ENCODE data around the gene BFAR. TPM values are rescaled to one million over a fixed set of nuclear protein-coding genes. Genes with fewer than 3 reads are reported as not detected.

BFAR gene
- total and polyA plus RNA-seq, 9 of the 15 experiments (the other 6 are each of a cell fraction or from before 2014, with no cell fraction given), result 45.0 to 82.6 (median 60.4) TPM

DNA sequence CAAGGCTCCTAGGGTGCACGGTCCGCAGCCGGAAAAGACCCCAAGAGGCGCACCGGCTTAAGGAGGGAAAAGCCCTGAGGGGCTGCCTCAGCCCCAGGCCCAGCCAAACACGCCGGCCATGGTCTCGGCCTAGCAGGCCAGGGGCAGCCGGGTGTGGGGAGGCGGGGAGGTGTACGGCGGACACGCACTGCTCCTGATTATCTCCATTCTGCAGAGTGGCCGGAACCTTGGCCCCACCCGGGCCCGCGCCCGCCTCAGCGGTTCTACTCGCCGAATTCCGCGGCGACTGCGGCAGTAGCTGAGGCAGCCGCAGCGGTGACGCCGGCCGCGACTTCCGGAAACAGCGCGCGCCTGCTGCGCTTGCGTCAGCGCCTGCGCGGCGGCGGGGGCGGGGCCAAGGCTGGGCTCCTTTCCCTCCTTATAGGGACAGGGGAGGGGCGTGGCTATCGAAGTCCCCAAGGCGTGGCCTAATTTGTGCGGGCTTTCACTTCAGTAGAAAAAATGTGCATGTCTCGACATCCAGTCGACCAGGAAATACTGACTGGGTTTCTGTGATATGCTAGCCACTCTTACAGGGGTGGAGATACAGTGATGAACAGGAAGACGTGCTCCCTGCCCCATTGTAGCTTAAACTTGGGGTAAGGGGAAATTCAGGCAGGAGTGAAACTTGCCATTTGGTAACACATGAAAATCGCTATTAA lies 2.7 kb upstream of the BFAR start, which contains the start of gene PARN (continued):
- TF ChIP-seq, protein P1, sequence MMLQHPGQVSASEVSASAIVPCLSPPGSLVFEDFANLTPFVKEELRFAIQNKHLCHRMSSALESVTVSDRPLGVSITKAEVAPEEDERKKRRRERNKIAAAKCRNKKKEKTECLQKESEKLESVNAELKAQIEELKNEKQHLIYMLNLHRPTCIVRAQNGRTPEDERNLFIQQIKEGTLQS (IDR thresholded peaks at IDR 0.05), result peak; percentile 13; the same call in 1 of the 2 replicates
- TF ChIP-seq, protein P1 (CRISPR knock-in tag; conservative IDR thresholded peaks at IDR 0.05), result peak; percentile 48; the same call in 1 of the 2 replicates
- TF ChIP-seq PYGO2 (tag; IDR thresholded peaks at IDR 0.05) (no peak), SMC3 (conservative IDR thresholded peaks at IDR 0.05; ENCODE audit: insufficient read depth, low read depth, low read length) (no peak; the same call in 1 of the 2 replicates), ZC3H8 (IDR thresholded peaks at IDR 0.05) (no peak), CBFA2T3 (IDR thresholded peaks at IDR 0.05) (peak; percentile 39), POLR2B (IDR thresholded peaks at IDR 0.05; ENCODE audit: low read depth, partially characterized antibody) (peak; percentile 80), CCNT2 (IDR thresholded peaks at IDR 0.05; ENCODE audit: borderline replicate concordance, extremely low read depth, insufficient read length, low read depth, low read length) (peak; percentile 84), ZBTB1 (CRISPR knock-in tag; IDR thresholded peaks at IDR 0.05; ENCODE audit: borderline replicate concordance, low read depth) (peak; percentile 100), ZNF384 (IDR thresholded peaks at IDR 0.05; ENCODE audit: low read depth, low read length) (peak; percentile 91), NFRKB (IDR thresholded peaks at IDR 0.05; ENCODE audit: low read depth) (no peak; the same call in 1 of the 2 replicates), TCF3 (CRISPR knock-in tag; IDR thresholded peaks at IDR 0.05) (peak; percentile 64)
- TF ChIP-seq, protein P2, sequence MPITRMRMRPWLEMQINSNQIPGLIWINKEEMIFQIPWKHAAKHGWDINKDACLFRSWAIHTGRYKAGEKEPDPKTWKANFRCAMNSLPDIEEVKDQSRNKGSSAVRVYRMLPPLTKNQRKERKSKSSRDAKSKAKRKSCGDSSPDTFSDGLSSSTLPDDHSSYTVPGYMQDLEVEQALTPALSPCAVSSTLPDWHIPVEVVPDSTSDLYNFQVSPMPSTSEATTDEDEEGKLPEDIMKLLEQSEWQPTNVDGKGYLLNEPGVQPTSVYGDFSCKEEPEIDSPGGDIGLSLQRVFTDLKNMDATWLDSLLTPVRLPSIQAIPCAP (CRISPR knock-in tag; IDR thresholded peaks at IDR 0.05; ENCODE audit: borderline replicate concordance), result no peak
- TF ChIP-seq, protein P3, sequence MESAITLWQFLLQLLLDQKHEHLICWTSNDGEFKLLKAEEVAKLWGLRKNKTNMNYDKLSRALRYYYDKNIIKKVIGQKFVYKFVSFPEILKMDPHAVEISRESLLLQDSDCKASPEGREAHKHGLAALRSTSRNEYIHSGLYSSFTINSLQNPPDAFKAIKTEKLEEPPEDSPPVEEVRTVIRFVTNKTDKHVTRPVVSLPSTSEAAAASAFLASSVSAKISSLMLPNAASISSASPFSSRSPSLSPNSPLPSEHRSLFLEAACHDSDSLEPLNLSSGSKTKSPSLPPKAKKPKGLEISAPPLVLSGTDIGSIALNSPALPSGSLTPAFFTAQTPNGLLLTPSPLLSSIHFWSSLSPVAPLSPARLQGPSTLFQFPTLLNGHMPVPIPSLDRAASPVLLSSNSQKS (CRISPR knock-in tag; IDR thresholded peaks at IDR 0.05), result no peak
- TF ChIP-seq, protein P4, sequence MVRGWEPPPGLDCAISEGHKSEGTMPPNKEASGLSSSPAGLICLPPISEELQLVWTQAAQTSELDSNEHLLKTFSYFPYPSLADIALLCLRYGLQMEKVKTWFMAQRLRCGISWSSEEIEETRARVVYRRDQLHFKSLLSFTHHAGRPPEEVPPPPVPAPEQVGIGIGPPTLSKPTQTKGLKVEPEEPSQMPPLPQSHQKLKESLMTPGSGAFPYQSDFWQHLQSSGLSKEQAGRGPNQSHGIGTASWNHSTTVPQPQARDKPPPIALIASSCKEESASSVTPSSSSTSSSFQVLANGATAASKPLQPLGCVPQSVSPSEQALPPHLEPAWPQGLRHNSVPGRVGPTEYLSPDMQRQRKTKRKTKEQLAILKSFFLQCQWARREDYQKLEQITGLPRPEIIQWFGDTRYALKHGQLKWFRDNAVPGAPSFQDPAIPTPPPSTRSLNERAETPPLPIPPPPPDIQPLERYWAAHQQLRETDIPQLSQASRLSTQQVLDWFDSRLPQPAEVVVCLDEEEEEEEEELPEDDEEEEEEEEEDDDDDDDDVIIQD (CRISPR knock-in tag; IDR thresholded peaks at IDR 0.05), result no peak
- TF ChIP-seq, protein P5, sequence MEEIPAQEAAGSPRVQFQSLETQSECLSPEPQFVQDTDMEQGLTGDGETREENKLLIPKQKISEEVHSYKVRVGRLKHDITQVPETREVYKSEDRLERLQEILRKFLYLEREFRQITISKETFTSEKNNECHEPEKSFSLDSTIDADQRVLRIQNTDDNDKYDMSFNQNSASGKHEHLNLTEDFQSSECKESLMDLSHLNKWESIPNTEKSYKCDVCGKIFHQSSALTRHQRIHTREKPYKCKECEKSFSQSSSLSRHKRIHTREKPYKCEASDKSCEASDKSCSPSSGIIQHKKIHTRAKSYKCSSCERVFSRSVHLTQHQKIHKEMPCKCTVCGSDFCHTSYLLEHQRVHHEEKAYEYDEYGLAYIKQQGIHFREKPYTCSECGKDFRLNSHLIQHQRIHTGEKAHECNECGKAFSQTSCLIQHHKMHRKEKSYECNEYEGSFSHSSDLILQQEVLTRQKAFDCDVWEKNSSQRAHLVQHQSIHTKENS (CRISPR knock-in tag; IDR thresholded peaks at IDR 0.05), result no peak
- TF ChIP-seq, protein P6, sequence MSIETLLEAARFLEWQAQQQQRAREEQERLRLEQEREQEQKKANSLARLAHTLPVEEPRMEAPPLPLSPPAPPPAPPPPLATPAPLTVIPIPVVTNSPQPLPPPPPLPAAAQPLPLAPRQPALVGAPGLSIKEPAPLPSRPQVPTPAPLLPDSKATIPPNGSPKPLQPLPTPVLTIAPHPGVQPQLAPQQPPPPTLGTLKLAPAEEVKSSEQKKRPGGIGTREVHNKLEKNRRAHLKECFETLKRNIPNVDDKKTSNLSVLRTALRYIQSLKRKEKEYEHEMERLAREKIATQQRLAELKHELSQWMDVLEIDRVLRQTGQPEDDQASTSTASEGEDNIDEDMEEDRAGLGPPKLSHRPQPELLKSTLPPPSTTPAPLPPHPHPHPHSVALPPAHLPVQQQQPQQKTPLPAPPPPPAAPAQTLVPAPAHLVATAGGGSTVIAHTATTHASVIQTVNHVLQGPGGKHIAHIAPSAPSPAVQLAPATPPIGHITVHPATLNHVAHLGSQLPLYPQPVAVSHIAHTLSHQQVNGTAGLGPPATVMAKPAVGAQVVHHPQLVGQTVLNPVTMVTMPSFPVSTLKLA (conservative IDR thresholded peaks at IDR 0.05), result peak; percentile 90 to 96
- TF ChIP-seq, protein P7, sequence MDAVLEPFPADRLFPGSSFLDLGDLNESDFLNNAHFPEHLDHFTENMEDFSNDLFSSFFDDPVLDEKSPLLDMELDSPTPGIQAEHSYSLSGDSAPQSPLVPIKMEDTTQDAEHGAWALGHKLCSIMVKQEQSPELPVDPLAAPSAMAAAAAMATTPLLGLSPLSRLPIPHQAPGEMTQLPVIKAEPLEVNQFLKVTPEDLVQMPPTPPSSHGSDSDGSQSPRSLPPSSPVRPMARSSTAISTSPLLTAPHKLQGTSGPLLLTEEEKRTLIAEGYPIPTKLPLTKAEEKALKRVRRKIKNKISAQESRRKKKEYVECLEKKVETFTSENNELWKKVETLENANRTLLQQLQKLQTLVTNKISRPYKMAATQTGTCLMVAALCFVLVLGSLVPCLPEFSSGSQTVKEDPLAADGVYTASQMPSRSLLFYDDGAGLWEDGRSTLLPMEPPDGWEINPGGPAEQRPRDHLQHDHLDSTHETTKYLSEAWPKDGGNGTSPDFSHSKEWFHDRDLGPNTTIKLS (IDR thresholded peaks at IDR 0.05; ENCODE audit: borderline replicate concordance, low read depth), result peak; percentile 45; the same call in 1 of the 2 replicates

Measured in K562 (cell line).